Measurements from ENCODE around the gene CSRNP3. TPM values are rescaled to one million over a fixed set of nuclear protein-coding genes. Genes with fewer than 3 reads are reported as not detected.
A peak's percentile ranks its signal among the peaks of the same experiment; 100 is the strongest.

Gene CSRNP3
- not detected for total RNA-seq

GRCh38 chr2:165469417-165469816, at the start of gene CSRNP3:
TSS of gene CSRNP3 (plus strand) at chr2:165469698. CDS start at chr2:165595066, 125,368 bp downstream.
- Mint-ChIP-seq H3K27me3 (peaks cover 2 to 6% of the 10 kb centered on the region in 2 donors), H3K4me1 (ENCODE audit: low read depth in 2 of 2) (no peaks in the 10 kb centered on the region), H3K36me3 (no peaks in the 10 kb centered on the region), H3K4me3 (no peak within 1 kb of the TSS), H3K9me3 (no peaks in the 10 kb centered on the region), H3K27ac (no peak within 1 kb of the TSS)
- DNase-seq (ENCODE audit: low spot score) (no peak), ATAC-seq (no peak)

GRCh38 chr2:165420231-165420630, 49.3 kb upstream of the CSRNP3 start:
- Mint-ChIP-seq H3K27ac (no peak overlapping the region), H3K36me3 (peaks cover 9% of the 10 kb centered on the region), H3K4me1 (ENCODE audit: low read depth in 2 of 2) (no peaks in the 10 kb centered on the region), H3K9me3 (peaks cover 14% of the 10 kb centered on the region), H3K4me3 (no peak overlapping the region), H3K27me3 (peaks cover 0 to 15% of the 10 kb centered on the region in 2 donors)
- ATAC-seq: no peak
- no peak for DNase-seq (ENCODE audit: low spot score)

- H3K9me3 Mint-ChIP-seq: peaks cover 10% of the 10 kb centered on the region
- no peak overlapping the region for H3K27ac Mint-ChIP-seq
- H3K4me3 Mint-ChIP-seq: no peak overlapping the region
- ATAC-seq: no peak
- no peak for DNase-seq (ENCODE audit: low spot score)
- H3K27me3 Mint-ChIP-seq: peaks cover 2 to 7% of the 10 kb centered on the region in 2 donors
- H3K36me3 Mint-ChIP-seq: peaks cover 6% of the 10 kb centered on the region
- H3K4me1 Mint-ChIP-seq (ENCODE audit: low read depth in 2 of 2): peaks cover 0 to 3% of the 10 kb centered on the region in 2 donors
Measured at GRCh38 chr2:165423081-165423480, 46.4 kb upstream of the CSRNP3 start.

GRCh38 chr2:165425556-165425955, 43.9 kb upstream of the CSRNP3 start:
- H3K9me3 Mint-ChIP-seq: peaks cover 10% of the 10 kb centered on the region
- peaks cover 0 to 2% of the 10 kb centered on the region in 2 donors for H3K27me3 Mint-ChIP-seq
- peaks cover 0 to 3% of the 10 kb centered on the region in 2 donors for H3K4me1 Mint-ChIP-seq (ENCODE audit: low read depth in 2 of 2)
- DNase-seq (ENCODE audit: low spot score) (no peak), ATAC-seq (no peak)
- H3K4me3 Mint-ChIP-seq: no peak overlapping the region
- H3K36me3 Mint-ChIP-seq: peaks cover 6% of the 10 kb centered on the region
- H3K27ac Mint-ChIP-seq: no peak overlapping the region

- peaks cover 6% of the 10 kb centered on the region for H3K36me3 Mint-ChIP-seq
- H3K4me1 Mint-ChIP-seq (ENCODE audit: low read depth in 2 of 2): peaks cover 0 to 3% of the 10 kb centered on the region in 2 donors
- ATAC-seq (no peak), DNase-seq (ENCODE audit: low spot score) (no peak)
- H3K9me3 Mint-ChIP-seq: peaks cover 6% of the 10 kb centered on the region
- no peak overlapping the region for H3K4me3 Mint-ChIP-seq
- no peak overlapping the region for H3K27ac Mint-ChIP-seq
- peaks cover 0 to 2% of the 10 kb centered on the region in 2 donors for H3K27me3 Mint-ChIP-seq
Measured at GRCh38 chr2:165427686-165428085, 41.8 kb upstream of the CSRNP3 start.

- peaks cover 0 to 2% of the 10 kb centered on the region in 2 donors for H3K27me3 Mint-ChIP-seq
- H3K36me3 Mint-ChIP-seq: no peaks in the 10 kb centered on the region
Measured at GRCh38 chr2:165428926-165429325, 40.6 kb upstream of the CSRNP3 start.

GRCh38 chr2:165431014-165431413, 38.5 kb upstream of the CSRNP3 start:
- Mint-ChIP-seq H3K4me3 (no peak overlapping the region), H3K27me3 (peaks cover 0 to 2% of the 10 kb centered on the region in 2 donors), H3K27ac (no peak overlapping the region), H3K36me3 (no peaks in the 10 kb centered on the region), H3K9me3 (no peaks in the 10 kb centered on the region), H3K4me1 (ENCODE audit: low read depth in 2 of 2) (peaks cover 0 to 3% of the 10 kb centered on the region in 2 donors)
- ATAC-seq (no peak), DNase-seq (ENCODE audit: low spot score) (no peak)

More at GRCh38 chr2:165428926-165429325, 40.6 kb upstream of the CSRNP3 start:
- ATAC-seq: no peak
- Mint-ChIP-seq H3K4me1 (ENCODE audit: low read depth in 2 of 2) (peaks cover 0 to 3% of the 10 kb centered on the region in 2 donors), H3K27ac (no peak overlapping the region), H3K4me3 (no peak overlapping the region), H3K9me3 (no peaks in the 10 kb centered on the region)
- no peak for DNase-seq (ENCODE audit: low spot score)

- Mint-ChIP-seq H3K9me3 (no peaks in the 10 kb centered on the region), H3K27ac (no peak overlapping the region), H3K36me3 (no peaks in the 10 kb centered on the region), H3K4me1 (ENCODE audit: low read depth in 2 of 2) (peaks cover 0 to 11% of the 10 kb centered on the region in 2 donors), H3K27me3 (peaks cover 0 to 2% of the 10 kb centered on the region in 2 donors), H3K4me3 (no peak overlapping the region)
- DNase-seq (ENCODE audit: low spot score) (no peak), ATAC-seq (no peak)
Measured at GRCh38 chr2:165432234-165432966, 37.1 kb upstream of the CSRNP3 start.

- DNase-seq (ENCODE audit: low spot score): no peak
- Mint-ChIP-seq H3K36me3 (no peaks in the 10 kb centered on the region), H3K4me1 (ENCODE audit: low read depth in 2 of 2) (peaks cover 0 to 9% of the 10 kb centered on the region in 2 donors), H3K4me3 (no peak overlapping the region), H3K27ac (no peak overlapping the region), H3K9me3 (no peaks in the 10 kb centered on the region), H3K27me3 (no peaks in the 10 kb centered on the region)
- ATAC-seq: no peak
Measured at GRCh38 chr2:165434865-165435496, 34.5 kb upstream of the CSRNP3 start.

- Mint-ChIP-seq H3K27ac (no peak overlapping the region), H3K36me3 (no peaks in the 10 kb centered on the region), H3K9me3 (no peaks in the 10 kb centered on the region), H3K4me3 (no peak overlapping the region), H3K27me3 (no peaks in the 10 kb centered on the region), H3K4me1 (ENCODE audit: low read depth in 2 of 2) (peaks cover 0 to 13% of the 10 kb centered on the region in 2 donors)
- ATAC-seq (no peak), DNase-seq (ENCODE audit: low spot score) (no peak)
Measured at GRCh38 chr2:165435611-165436010, 33.9 kb upstream of the CSRNP3 start.

GRCh38 chr2:165436559-165436958, 32.9 kb upstream of the CSRNP3 start:
- Mint-ChIP-seq H3K27me3 (no peaks in the 10 kb centered on the region), H3K36me3 (no peaks in the 10 kb centered on the region), H3K4me1 (ENCODE audit: low read depth in 2 of 2) (peaks cover 0 to 13% of the 10 kb centered on the region in 2 donors), H3K27ac (no peak overlapping the region), H3K9me3 (no peaks in the 10 kb centered on the region), H3K4me3 (no peak overlapping the region)
- DNase-seq (ENCODE audit: low spot score): no peak
- ATAC-seq: peak in 1 of 2 donors; percentile 67

GRCh38 chr2:165440367-165440766, 29.1 kb upstream of the CSRNP3 start:
- no peaks in the 10 kb centered on the region for H3K27me3 Mint-ChIP-seq
- no peak overlapping the region for H3K4me3 Mint-ChIP-seq
- ATAC-seq (no peak), DNase-seq (ENCODE audit: low spot score) (no peak)
- no peaks in the 10 kb centered on the region for H3K36me3 Mint-ChIP-seq
- H3K4me1 Mint-ChIP-seq (ENCODE audit: low read depth in 2 of 2): peaks cover 16 to 30% of the 10 kb centered on the region in 2 donors
- H3K9me3 Mint-ChIP-seq: peaks cover 1% of the 10 kb centered on the region
- H3K27ac Mint-ChIP-seq: no peak overlapping the region

- DNase-seq (ENCODE audit: low spot score) (no peak), ATAC-seq (no peak)
- Mint-ChIP-seq H3K4me1 (ENCODE audit: low read depth in 2 of 2) (peaks cover 16 to 24% of the 10 kb centered on the region in 2 donors), H3K9me3 (peaks cover 2% of the 10 kb centered on the region), H3K27ac (no peak overlapping the region), H3K36me3 (no peaks in the 10 kb centered on the region), H3K4me3 (no peak overlapping the region), H3K27me3 (no peaks in the 10 kb centered on the region)
Measured at GRCh38 chr2:165443511-165443910, 26.0 kb upstream of the CSRNP3 start.

GRCh38 chr2:165448406-165448805, 21.1 kb upstream of the CSRNP3 start:
- Mint-ChIP-seq H3K4me3 (no peak overlapping the region), H3K27ac (no peak overlapping the region), H3K4me1 (ENCODE audit: low read depth in 2 of 2) (peaks cover 10 to 27% of the 10 kb centered on the region in 2 donors), H3K36me3 (no peaks in the 10 kb centered on the region), H3K27me3 (no peaks in the 10 kb centered on the region), H3K9me3 (peaks cover 2% of the 10 kb centered on the region)
- DNase-seq (ENCODE audit: low spot score) (no peak), ATAC-seq (no peak)

All from natural killer cell treated with Interleukin-12 subunit alpha and Interleukin-12 subunit beta and Interleukin-15 and Interleukin-18, amount 100 ng/mL, for 72 hours (primary cell).